GM10847 (cell line): ENCODE results near the gene SLC25A42.

Source experiments
- POLR2A ChIP-seq: IDR thresholded peaks from 2 replicates; pipeline ENCODE4 v1.6.1; 2011; ENCODE audit not compliant: insufficient read length; ENCODE audit errors: extremely low read depth

SLC25A42 gene

GRCh38 chr19:19042732-19043280, 21.0 kb upstream of the SLC25A42 start:
- TF ChIP-seq POLR2A, result no peak

- no peak for TF ChIP-seq POLR2A
Observed at GRCh38 chr19:19043481-19043880, 20.3 kb upstream of the SLC25A42 start.

DNA sequence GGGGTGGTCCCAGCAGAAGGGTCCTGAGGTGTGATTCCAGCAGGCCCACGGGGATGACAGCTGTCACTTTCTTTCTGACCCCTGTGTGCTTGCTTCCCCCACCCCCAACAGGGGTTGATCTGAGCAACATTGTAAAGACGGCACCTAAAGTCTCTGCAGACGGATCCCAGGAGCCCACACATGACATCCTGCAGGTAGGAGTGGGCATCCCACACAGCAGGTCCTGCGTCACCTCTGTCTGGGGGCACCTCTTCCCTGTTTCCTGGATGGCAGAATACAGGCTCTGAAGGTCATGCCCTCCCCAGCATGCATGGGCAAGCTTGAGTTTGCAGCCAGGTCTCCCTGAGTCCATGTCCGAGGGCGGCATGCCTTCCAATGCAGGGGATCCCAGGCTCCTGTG, 19.9 kb upstream of the SLC25A42 start:
- TF ChIP-seq POLR2A, result no peak

DNA sequence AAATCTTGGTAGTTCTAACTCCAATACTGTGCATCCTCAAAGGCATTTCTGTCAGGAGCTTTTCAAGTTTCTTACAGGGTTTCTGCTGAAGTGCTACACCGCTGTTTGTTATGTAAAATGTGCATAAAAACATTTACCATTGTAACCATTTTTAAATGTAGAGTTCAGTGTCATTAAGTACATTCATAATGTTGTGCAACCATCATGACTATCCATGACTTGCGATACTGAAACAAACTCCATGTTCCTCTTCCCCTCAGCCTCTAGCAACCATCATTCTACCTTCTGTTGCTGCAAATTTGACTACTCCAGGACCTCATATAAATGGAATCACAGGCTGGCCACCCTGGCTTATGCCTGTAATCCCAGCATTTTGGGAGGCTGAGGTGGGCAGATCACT, 14.4 kb upstream of the SLC25A42 start:
- TF ChIP-seq POLR2A, result no peak

DNA sequence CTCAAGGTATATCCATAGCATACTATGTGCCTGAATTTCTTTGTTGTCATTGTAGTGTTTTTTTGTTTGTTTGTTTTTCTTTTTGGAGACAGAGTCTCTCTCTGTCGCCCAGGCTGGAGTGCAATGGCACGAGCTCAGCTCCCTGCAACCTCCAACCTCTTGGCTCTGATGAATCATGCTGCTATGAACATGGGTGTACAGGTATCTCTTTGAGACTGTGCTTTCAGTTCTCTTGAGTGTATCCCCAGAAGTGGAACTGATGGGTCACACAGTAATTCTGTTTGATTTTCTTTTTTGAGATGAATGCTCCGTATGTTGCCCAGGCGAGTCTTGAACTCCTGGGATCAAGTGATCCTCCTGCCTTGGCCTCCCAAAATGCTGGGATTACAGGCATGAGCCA, 13.7 kb upstream of the SLC25A42 start:
- TF ChIP-seq POLR2A, result no peak

GRCh38 chr19:19050731-19051130, 13.1 kb upstream of the SLC25A42 start:
- no peak for TF ChIP-seq POLR2A

DNA sequence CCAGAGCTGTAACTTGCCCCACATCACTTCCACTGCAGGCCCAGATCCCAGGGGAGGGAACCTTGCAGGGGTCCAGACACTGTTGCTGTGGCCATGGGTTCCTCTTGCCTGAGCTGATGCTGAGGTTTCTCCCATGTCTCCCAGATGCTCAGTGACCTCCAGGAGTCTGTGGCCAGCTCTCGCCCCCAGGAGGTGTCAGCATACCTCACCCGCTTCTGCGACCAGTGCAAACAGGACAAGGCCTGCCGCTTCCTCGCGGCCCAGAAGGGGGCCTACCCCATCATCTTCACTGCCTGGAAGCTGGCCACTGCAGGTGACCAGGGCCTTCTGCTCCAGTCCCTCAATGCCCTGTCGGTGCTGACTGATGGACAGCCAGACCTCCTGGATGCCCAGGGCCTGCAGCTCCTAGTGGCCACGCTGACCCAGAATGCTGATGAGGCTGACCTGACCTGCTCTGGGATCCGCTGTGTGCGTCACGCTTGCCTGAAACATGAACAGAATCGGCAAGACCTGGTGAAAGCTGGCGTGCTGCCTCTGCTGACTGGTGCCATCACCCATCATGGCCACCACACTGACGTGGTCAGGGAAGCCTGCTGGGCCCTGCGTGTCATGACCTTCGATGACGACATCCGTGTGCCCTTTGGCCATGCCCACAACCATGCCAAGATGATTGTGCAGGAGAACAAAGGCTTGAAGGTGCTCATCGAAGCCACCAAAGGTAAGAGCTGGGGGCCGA, 12.1 kb upstream of the SLC25A42 start:
- no peak for TF ChIP-seq POLR2A

DNA sequence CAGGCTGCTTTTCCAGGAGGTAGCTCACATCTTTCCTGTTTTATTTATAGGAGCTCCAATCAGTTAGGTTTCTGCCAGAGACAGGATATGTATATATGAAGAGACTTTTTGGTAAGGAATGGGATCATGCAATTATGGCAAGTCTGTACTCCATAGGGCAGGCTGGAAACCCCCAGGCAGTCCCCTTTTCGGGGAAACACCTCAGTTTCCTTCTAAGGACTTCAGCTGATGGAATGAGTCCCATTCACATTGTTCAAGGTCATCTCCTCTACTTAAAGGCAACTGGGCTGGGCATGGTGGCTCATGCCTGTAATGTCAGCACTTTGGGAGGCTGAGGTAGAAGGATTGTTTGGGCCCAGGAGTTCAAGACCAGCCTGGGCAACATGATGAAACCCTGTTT, 10.9 kb upstream of the SLC25A42 start:
- no peak for TF ChIP-seq POLR2A

GRCh38 chr19:19053508-19054314, 10.1 kb upstream of the SLC25A42 start:
- no peak for TF ChIP-seq POLR2A

DNA sequence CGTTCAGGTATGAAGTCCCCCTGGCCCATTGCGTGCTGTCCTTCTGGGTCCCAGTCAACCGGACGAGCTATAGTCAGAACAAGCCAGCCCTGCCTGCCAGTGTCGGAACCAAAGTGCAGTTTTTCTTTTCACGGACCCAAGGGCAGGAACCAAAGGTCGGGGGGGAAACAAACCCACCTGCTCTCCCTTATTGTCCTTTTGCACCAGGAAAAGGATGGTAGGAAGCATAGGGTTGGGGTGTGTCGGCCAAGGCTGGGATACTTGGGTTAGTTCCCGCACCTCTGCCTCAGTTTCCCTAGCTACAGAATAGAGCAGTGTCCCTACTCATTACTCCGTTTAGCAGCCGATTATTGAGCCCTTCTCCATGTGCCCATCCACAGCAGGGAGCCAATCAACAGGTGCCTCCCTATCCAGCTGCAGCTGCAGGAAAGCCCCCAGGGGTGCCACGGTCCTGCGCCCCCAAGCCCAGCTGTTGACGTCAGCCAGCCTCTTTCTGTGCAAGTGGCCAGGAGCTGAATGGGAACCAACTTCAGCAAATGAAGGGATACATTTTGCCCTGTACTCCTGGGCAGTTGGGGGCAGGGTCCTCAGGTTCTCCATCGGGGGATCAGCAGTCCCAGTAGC, 9.4 kb upstream of the SLC25A42 start:
- TF ChIP-seq POLR2A, result no peak

- no peak for TF ChIP-seq POLR2A
Observed at GRCh38 chr19:19054939-19055440, 8.8 kb upstream of the SLC25A42 start.

DNA sequence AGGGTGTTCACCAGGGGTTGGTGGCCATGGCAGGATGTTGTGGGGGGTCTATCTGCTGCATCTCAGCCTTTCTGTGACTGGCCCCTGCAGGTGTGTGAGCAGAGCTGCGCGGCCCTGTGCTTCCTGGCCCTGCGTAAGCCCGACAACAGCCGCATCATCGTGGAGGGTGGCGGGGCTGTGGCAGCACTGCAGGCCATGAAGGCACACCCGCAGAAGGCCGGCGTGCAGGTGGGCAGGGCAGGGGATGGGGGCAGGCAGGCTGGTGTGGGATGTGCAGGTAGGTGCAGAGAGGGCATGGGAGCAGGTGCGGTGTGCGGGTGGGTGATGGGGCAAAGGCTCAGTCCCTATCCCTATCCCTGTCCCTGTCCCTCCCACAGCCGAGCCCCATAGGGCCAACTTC, 8.1 kb upstream of the SLC25A42 start:
- no peak for TF ChIP-seq POLR2A

DNA sequence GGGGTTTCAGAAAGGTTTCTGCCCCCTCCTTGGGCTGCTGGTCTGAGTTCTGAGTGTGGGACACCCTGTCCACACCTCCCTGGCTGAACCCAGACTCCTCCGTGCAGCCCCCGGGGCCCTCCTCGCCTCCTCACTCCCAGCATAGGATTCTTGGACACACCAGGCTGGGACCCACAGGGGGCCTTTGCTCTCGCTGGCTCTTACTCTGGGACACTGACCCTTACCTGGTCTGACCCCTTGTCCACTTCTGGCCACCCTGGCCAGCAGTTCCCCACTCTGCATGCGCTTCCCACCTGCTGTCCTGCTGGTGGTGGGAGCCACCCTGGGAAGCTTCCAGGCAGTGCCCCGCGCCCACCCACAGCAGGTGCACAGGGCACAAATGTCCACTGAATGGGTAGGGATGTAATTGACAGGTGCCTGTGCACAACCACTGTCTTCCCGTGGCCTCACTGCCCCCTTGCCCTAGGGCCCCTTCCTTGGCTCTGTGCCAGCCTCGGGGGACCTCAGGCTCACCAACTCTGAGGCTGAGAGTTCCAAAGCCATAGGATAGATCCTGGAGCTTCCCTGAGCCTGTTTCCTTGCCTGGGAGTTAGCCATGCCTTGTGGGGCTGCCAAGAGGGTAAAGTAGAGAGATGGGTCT, 7.0 kb upstream of the SLC25A42 start:
- TF ChIP-seq POLR2A, result no peak

DNA sequence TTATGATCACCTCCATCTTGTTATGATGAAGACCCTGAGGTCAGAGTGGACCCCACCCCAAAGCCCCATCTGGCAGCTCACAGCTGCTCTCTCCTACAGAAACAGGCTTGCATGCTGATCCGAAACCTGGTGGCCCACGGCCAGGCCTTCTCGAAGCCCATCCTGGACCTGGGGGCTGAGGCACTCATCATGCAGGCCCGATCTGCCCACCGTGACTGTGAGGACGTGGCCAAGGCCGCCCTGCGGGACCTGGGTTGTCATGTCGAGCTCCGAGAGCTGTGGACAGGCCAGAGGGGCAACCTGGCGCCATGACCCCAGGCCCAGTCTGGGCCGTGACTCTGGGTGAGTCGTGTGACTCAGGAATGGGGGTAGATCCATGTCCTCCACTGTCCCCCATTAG, 6.5 kb upstream of the SLC25A42 start:
- TF ChIP-seq POLR2A, result no peak

DNA sequence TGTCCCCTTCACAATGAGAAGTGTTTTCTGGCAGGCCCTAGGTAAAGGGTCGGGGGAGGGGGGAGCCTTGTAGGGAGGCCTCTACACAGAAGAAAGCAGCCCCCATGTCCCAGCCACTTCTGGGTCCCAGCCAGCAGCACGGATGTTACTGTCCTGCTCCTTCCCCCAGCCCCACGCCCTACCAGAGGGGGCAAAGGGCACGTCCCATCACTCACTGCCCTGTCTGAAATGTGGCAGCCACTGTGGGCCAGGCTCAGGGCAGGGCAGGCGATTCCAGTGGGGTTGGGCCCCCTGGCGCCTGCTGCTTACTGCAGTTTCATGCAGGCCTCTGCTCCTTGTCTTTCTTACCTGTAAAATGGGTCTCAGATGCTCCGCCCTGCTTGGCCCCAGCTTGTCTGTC, 6.1 kb upstream of the SLC25A42 start:
- no peak for TF ChIP-seq POLR2A
